HepG2 (cell line): ENCODE results near the gene TRIO. TPM values are rescaled to one million over a fixed set of nuclear protein-coding genes. Genes with fewer than 3 reads are reported as not detected.

ENCODE experiments used
- ATAC-seq: fragments of 200-7000 bp; cut with Tn5 transposase; 3 replicates; pipeline ENCODE4 v1.9.1; 2020; ENCODE audit warnings: mild to moderate bottlenecking, moderate library complexity
- BruUV-seq: library from RNA; stranded (reverse); fragments of 400-500 nt; replicated peaks from 2 replicates; lab custom pipeline; 2021; lab: Mats Ljungman, UMichigan
- CTCF ChIA-PET: fragments of 300-600 bp; formaldehyde crosslinking; extraction: SDS; loops from one replicate; lab custom pipeline; 2021; ENCODE audit warnings: low total read pairs, inconsistent platforms, low intra/inter-chr PET ratio; lab: Yijun Ruan, JAX
- POLR2A ChIA-PET: fragments of 350-600 bp; sonication (Branson Sonifier 250); formaldehyde crosslinking; loops from one replicate; lab custom pipeline; 2020; ENCODE audit warnings: antibody characterized with exemption, inconsistent platforms; lab: Yijun Ruan, JAX
- DNase-seq: peaks from one replicate; pipeline ENCODE4 v3.0.0-alpha.2; 2015; ENCODE audit warnings: low spot score
- FAIRE-seq: peaks from 3 replicates; lab custom pipeline; 2011; peaks lifted over from hg19 to GRCh38; lab: Jason Lieb, UNC
- H2AFZ ChIP-seq: one replicate; pipeline ENCODE4 v1.6.1; 2011; ENCODE audit warnings: low read length, inconsistent platforms
- H3K27ac ChIP-seq: fragments of 300-600 bp; 3 replicates; pipeline ENCODE4 v1.8.0; 2011; ENCODE audit warnings: mixed run types, mild to moderate bottlenecking, mixed read lengths, low read length, inconsistent platforms; ENCODE audit not compliant: insufficient read depth; ENCODE audit errors: extremely low read length
- H3K27me3 ChIP-seq, 2 experiments: fragments of 200-600 bp in 1 of 2; 2 replicates in 1 of 2; 3 replicates in 1 of 2; pipeline versions ENCODE4 v1.6.0 to v1.8.0; 2011; ENCODE audit warnings: low read length in 2 of 2, mild to moderate bottlenecking in 2 of 2, moderate library complexity in 2 of 2, inconsistent platforms in 1 of 2; ENCODE audit not compliant: insufficient read depth in 2 of 2, control insufficient read depth in 1 of 2
- H3K36me3 ChIP-seq, 2 experiments: fragments of 200-600 bp in 1 of 2; replicated peaks in 1 of 2; 2 replicates in 1 of 2; 3 replicates in 1 of 2; pipeline versions ENCODE4 v1.5.1 to v1.8.0; 2011; ENCODE audit warnings: low read length in 2 of 2, inconsistent platforms in 1 of 2; ENCODE audit not compliant: insufficient read depth in 2 of 2, control insufficient read depth in 1 of 2
- H3K4me1 ChIP-seq: 2 replicates; pipeline ENCODE4 v1.5.1; 2012; ENCODE audit warnings: low read length, inconsistent platforms; ENCODE audit not compliant: insufficient read depth
- H3K4me2 ChIP-seq: 2 replicates; pipeline ENCODE4 v1.6.0; 2011; ENCODE audit warnings: low read depth, low read length, inconsistent platforms
- H3K4me3 ChIP-seq, 3 experiments: fragments of 200-600 bp in 1 of 3; sonication (generic), shearing (Covaris generic) in 1 of 3; replicated peaks in 1 of 3; 2 replicates each; pipeline ENCODE4 v1.5.1; 2011 to 2016; ENCODE audit warnings: low read length in 3 of 3, inconsistent platforms in 2 of 3, low read depth in 2 of 3, mild to moderate bottlenecking in 2 of 3, control low read depth in 1 of 3, mixed read lengths in 1 of 3; ENCODE audit not compliant: insufficient read depth in 1 of 3
- H3K79me2 ChIP-seq: one replicate; pipeline ENCODE4 v1.6.1; 2011; ENCODE audit warnings: low read length, inconsistent platforms; ENCODE audit not compliant: insufficient read depth
- H3K9ac ChIP-seq: 2 replicates; pipeline ENCODE4 v1.6.0; 2011; ENCODE audit warnings: mild to moderate bottlenecking, low read depth, low read length, inconsistent platforms; ENCODE audit not compliant: insufficient read depth
- H3K9me3 ChIP-seq: 2 replicates; pipeline ENCODE4 v1.5.1; 2012; ENCODE audit warnings: mild to moderate bottlenecking, low read length
- H4K20me1 ChIP-seq: 2 replicates; pipeline ENCODE4 v1.6.0; 2011; ENCODE audit warnings: inconsistent platforms, mild to moderate bottlenecking, low read length, moderate library complexity; ENCODE audit not compliant: insufficient read depth
- CC2D1A ChIP-seq: sonication (generic); formaldehyde crosslinking; IDR thresholded peaks from 2 replicates; pipeline ENCODE4 v1.8.1; 2023; ENCODE audit warnings: mild to moderate bottlenecking, missing genetic modification reagents
- CHCHD3 ChIP-seq: sonication (generic); formaldehyde crosslinking; IDR thresholded peaks from 2 replicates; pipeline ENCODE4 v1.8.0; 2022; ENCODE audit warnings: mild to moderate bottlenecking, missing genetic modification reagents, moderate library complexity
- EP300 ChIP-seq, 3 experiments: sonication (generic) in 1 of 3; formaldehyde crosslinking in 1 of 3; IDR thresholded peaks; 2 replicates each; pipeline versions ENCODE4 v1.5.1 to v1.6.1; 2011 to 2020; ENCODE audit warnings: low read depth in 2 of 3, low read length in 2 of 3, borderline replicate concordance in 1 of 3, improper control_type of control experiment in 1 of 3, mild to moderate bottlenecking in 1 of 3, missing genetic modification reagents in 1 of 3, moderate library complexity in 1 of 3
- HDAC2 ChIP-seq: sonication (generic); formaldehyde crosslinking; IDR thresholded peaks from 2 replicates; pipeline ENCODE4 v1.4.0; 2020; ENCODE audit warnings: missing genetic modification reagents
- MIER2 ChIP-seq: IDR thresholded peaks from 2 replicates; pipeline ENCODE4 v1.6.1; 2016; ENCODE audit warnings: missing biosample characterization, missing genetic modification reagents
- RNF2 ChIP-seq: fragments of 450-650 bp; conservative IDR thresholded peaks from 2 replicates; pipeline ENCODE4 v1.6.1; 2016; ENCODE audit warnings: low read depth
- RXRB ChIP-seq: IDR thresholded peaks from 2 replicates; pipeline ENCODE4 v1.6.1; 2016; ENCODE audit warnings: borderline replicate concordance, missing genetic modification reagents, missing compliant biosample characterization
- TMF1 ChIP-seq: sonication (generic); formaldehyde crosslinking; IDR thresholded peaks from 2 replicates; pipeline ENCODE4 v1.8.1; 2022; ENCODE audit warnings: low read depth, missing genetic modification reagents
- ZBTB8A ChIP-seq: sonication (generic); formaldehyde crosslinking; IDR thresholded peaks from 2 replicates; pipeline ENCODE4 v1.4.0; 2020; ENCODE audit warnings: mild to moderate bottlenecking, low read depth, missing genetic modification reagents, borderline replicate concordance
- ZMYM3 ChIP-seq: sonication (generic); formaldehyde crosslinking; IDR thresholded peaks from 2 replicates; pipeline ENCODE4 v1.5.1; 2020; ENCODE audit warnings: mild to moderate bottlenecking, missing genetic modification reagents
- ZNF510 ChIP-seq: sonication (generic); formaldehyde crosslinking; IDR thresholded peaks from 2 replicates; pipeline ENCODE4 v1.4.0; 2020; ENCODE audit warnings: low read depth, mild to moderate bottlenecking, missing genetic modification reagents
- ZNF562 ChIP-seq: sonication (generic); formaldehyde crosslinking; IDR thresholded peaks from 2 replicates; pipeline ENCODE4 v1.8.0; 2022; ENCODE audit warnings: missing genetic modification reagents, borderline replicate concordance
- ZNF572 ChIP-seq: sonication (generic); formaldehyde crosslinking; IDR thresholded peaks from 2 replicates; pipeline ENCODE4 v1.5.1; 2020; ENCODE audit warnings: mild to moderate bottlenecking, missing genetic modification reagents
- ZNF644 ChIP-seq: IDR thresholded peaks from 2 replicates; pipeline ENCODE4 v1.6.1; 2016; ENCODE audit warnings: low read depth
- WGBS: methylation state at CpG from one replicate; pipeline ENCODE4 v1.1.6; 2017; ENCODE audit warnings: low lambda C conversion rate; 5-methylcytosine and 5-hydroxymethylcytosine counted together
- in situ Hi-C: cut with HindIII; loops from 2 replicates; pipeline ENCODE4 v1.10.0; 2017; ENCODE audit warnings: low pct_unique_long_range_greater_than_20kb; ENCODE audit not compliant: extremely low pct_ligation_motif_present
- intact Hi-C: fragments of 100-400 bp; cut with micrococcal nuclease; formaldehyde crosslinking; loops from one replicate; pipeline ENCODE4 v1.10.0; 2022; ENCODE audit not compliant: unreplicated experiment
- polyA plus RNA-seq, 8 experiments: library from polyadenylated mRNA; depleted of rRNA in 3 of 8; stranded (reverse) in 7 of 8; unstranded in 1 of 8; fragments of >200 nt; fragmentation: Illumina TruSeq in 4 of 8; extraction: Trizol in 4 of 8; gene quantifications; 2 replicates each; pipeline versions ENCODE4 v1.2.1 to v1.2.3, GENCODE V29; 2011 to 2016; ENCODE audit warnings: low read depth in 4 of 8, missing spikeins in 1 of 8, mixed read lengths in 1 of 8; ENCODE audit not compliant: insufficient read depth in 1 of 8
- total RNA-seq, 5 experiments: library from RNA; depleted of rRNA; stranded (reverse); fragments of >200 nt; fragmentation: Illumina TruSeq; extraction: Trizol; gene quantifications; 2 replicates each; pipeline ENCODE4 v1.2.3, GENCODE V29; 2016; ENCODE audit warnings: low read depth in 1 of 5
- TF ChIP-seq, protein P1 (sequence below): sonication (generic); formaldehyde crosslinking; IDR thresholded peaks from 2 replicates; pipeline ENCODE4 v1.8.1; 2023; ENCODE audit warnings: missing genetic modification reagents, inconsistent platforms, borderline replicate concordance
- TF ChIP-seq, protein P2 (sequence below): sonication (generic); formaldehyde crosslinking; IDR thresholded peaks from 2 replicates; pipeline ENCODE4 v1.9.0; 2021; ENCODE audit warnings: missing genetic modification reagents, borderline replicate concordance
- TF ChIP-seq, protein P3 (sequence below): IDR thresholded peaks from 2 replicates; pipeline ENCODE4 v1.6.1; 2016; ENCODE audit warnings: missing compliant biosample characterization, missing genetic modification reagents, borderline replicate concordance

TRIO gene
- total and polyA plus RNA-seq, 2 of the 13 experiments (the other 11 are each of a cell fraction or from before 2014, with no cell fraction given) = 45.2 to 45.9 TPM

DNA sequence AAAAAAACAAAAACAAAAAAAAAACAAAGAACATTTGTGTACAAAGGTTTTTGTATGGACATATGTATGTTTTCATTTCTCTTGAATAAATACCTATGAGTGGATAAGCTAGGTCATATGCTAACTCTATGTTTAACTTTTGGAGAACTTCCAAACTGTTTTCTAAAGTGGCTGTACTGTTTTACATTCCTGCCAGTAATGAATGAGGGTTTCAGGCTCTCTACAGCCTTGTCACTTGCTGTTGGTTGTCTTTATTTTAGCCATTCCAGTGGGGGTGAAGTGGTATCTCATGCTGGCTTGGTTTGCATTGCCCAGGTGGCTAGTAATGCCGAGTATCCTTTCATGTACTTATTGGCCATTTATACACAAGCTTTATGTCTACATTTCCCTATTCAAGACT is 9.1 kb upstream of the TRIO start:
- H2AFZ ChIP-seq = no peak overlapping the region
- FAIRE-seq = no peak
- no peaks in the 10 kb centered on the region for H3K36me3 ChIP-seq
- POLR2A ChIA-PET = no interaction called here
- no peak overlapping the region for H3K4me2 ChIP-seq
- CTCF ChIA-PET = no interaction called here
- H3K4me1 ChIP-seq = peaks cover 34% of the 10 kb centered on the region
- no peak overlapping the region; a peak in 1 of 6 replicates for H3K4me3 ChIP-seq
- H3K9me3 ChIP-seq = peaks cover 5% of the 10 kb centered on the region; the same call in 1 of the 2 replicates
- TF ChIP-seq ZNF510 (CRISPR knock-in tag) (no peak), ZBTB8A (no peak), RNF2 (no peak), ZNF562 (CRISPR knock-in tag) (no peak), RXRB (CRISPR knock-in tag) (no peak), ZMYM3 (CRISPR knock-in tag) (no peak), TMF1 (CRISPR knock-in tag) (no peak), EP300 (IDR thresholded peaks at IDR 0.05; ENCODE audit: low read depth in 2 of 2, low read length in 2 of 2) (no peak), EP300 (CRISPR knock-in tag; IDR thresholded peaks at IDR 0.05; ENCODE audit: borderline replicate concordance) (no peak), ZNF644 (CRISPR knock-in tag) (no peak), ZNF572 (CRISPR knock-in tag) (no peak), HDAC2 (no peak), MIER2 (CRISPR knock-in tag) (no peak), CC2D1A (CRISPR knock-in tag) (no peak), CHCHD3 (CRISPR knock-in tag) (no peak)
- TF ChIP-seq, protein P1, sequence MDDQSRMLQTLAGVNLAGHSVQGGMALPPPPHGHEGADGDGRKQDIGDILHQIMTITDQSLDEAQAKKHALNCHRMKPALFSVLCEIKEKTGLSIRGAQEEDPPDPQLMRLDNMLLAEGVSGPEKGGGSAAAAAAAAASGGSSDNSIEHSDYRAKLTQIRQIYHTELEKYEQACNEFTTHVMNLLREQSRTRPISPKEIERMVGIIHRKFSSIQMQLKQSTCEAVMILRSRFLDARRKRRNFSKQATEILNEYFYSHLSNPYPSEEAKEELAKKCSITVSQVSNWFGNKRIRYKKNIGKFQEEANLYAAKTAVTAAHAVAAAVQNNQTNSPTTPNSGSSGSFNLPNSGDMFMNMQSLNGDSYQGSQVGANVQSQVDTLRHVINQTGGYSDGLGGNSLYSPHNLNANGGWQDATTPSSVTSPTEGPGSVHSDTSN (CRISPR knock-in tag) = no peak
- TF ChIP-seq, protein P2, sequence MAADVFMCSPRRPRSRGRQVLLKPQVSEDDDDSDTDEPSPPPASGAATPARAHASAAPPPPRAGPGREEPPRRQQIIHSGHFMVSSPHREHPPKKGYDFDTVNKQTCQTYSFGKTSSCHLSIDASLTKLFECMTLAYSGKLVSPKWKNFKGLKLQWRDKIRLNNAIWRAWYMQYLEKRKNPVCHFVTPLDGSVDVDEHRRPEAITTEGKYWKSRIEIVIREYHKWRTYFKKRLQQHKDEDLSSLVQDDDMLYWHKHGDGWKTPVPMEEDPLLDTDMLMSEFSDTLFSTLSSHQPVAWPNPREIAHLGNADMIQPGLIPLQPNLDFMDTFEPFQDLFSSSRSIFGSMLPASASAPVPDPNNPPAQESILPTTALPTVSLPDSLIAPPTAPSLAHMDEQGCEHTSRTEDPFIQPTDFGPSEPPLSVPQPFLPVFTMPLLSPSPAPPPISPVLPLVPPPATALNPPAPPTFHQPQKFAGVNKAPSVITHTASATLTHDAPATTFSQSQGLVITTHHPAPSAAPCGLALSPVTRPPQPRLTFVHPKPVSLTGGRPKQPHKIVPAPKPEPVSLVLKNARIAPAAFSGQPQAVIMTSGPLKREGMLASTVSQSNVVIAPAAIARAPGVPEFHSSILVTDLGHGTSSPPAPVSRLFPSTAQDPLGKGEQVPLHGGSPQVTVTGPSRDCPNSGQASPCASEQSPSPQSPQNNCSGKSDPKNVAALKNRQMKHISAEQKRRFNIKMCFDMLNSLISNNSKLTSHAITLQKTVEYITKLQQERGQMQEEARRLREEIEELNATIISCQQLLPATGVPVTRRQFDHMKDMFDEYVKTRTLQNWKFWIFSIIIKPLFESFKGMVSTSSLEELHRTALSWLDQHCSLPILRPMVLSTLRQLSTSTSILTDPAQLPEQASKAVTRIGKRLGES (CRISPR knock-in tag) = no peak
- TF ChIP-seq, protein P3, sequence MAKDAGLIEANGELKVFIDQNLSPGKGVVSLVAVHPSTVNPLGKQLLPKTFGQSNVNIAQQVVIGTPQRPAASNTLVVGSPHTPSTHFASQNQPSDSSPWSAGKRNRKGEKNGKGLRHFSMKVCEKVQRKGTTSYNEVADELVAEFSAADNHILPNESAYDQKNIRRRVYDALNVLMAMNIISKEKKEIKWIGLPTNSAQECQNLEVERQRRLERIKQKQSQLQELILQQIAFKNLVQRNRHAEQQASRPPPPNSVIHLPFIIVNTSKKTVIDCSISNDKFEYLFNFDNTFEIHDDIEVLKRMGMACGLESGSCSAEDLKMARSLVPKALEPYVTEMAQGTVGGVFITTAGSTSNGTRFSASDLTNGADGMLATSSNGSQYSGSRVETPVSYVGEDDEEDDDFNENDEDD (CRISPR knock-in tag) = no peak
- TF ChIP-seq, all 625 proteins: peak for 0
- Histone ChIP-seq H3K27ac (no peak overlapping the region), H3K27me3 (peaks cover 0 to 16% of the 10 kb centered on the region in 2 experiments; a peak in 3 of 5 replicates), H3K79me2 (no peaks in the 10 kb centered on the region), H4K20me1 (no peaks in the 10 kb centered on the region), H3K9ac (no peak overlapping the region)
- ATAC-seq = no peak; the same call in 2 of the 3 replicates
- in situ Hi-C loops (no loop called here), intact Hi-C loops (no loop called here)
- BruUV-seq = no TSS peak
- WGBS = 0% methylated on average over 1 of the region's 1 CpG
- DNase-seq = no peak
